Measurements from ENCODE around the gene AKT1S1. TPM values are rescaled to one million over a fixed set of nuclear protein-coding genes. Genes with fewer than 3 reads are reported as not detected.
"Not testable (repeated sequence)": the region's sequence is repeated elsewhere in the genome, so short reads cannot be mapped to it uniquely, and the experiment has no call there.

Gene AKT1S1
- total RNA-seq = 10 to 100 TPM; 56.0 to 82.8 (median 57.2) TPM
- 100 to 1,000 TPM in 1 of 3 donors, 10 to 100 TPM in 2; 48.0 to 103 (median 76.0) TPM for polyA plus RNA-seq
- long read RNA-seq, donor 1, transcript AKT1S1-207 (5 exons, 3,075 nt) = major isoform, 5 of 9 reads
- long read RNA-seq, donor 1, partial matches to known transcripts = 3 of 9 reads
- long read RNA-seq, donor 1, other reads (novel, unspliced or antisense) = 0 of 9 reads
- long read RNA-seq, donor 2, transcript AKT1S1-207 (5 exons, 3,075 nt) = major isoform, 6 of 20 reads
- long read RNA-seq, donor 2, partial matches to known transcripts = 9 of 20 reads
- long read RNA-seq, donor 2, other reads (novel, unspliced or antisense) = 3 of 20 reads

DNA sequence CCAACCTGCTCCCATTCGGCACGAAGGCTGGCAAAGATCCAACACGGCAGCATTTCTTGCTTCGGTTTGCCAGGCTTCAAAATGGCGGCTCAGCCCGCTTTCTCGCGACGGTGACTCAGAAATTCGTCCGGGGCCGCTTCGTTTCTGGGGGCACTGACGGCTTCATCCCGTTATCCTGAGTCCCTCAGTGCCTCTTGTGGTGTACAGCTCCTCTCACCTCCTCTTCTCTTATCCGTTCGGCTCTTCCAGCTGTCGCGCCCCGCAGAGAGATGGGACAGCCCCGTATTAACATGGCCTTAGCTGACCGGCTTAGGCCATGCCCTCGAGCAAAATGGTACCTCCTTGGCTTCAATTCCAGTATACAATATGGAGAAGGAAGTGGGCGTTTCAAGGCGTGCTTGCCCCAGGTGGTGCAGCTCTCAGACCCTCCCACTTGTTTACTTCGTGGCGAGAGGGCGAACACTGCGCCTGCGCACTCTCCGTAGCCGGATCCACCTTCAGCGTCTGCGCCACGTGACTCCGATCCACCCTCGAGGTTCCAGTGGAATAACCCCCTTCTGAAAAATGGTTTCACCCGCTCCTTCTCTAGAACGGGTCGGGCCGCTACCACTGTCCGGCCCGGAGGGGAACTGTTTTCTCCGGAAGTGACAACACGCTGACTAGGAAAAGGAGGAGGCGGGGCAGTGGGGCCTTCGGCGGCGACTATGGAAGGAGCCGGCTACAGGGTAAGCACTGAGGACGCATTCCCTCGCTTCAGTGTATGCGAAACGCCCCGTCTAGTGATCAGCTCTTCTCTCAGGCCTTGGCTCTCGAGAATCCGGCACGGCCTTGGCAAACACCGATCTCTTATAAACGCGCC is at the start of gene AKT1S1, which contains the start of gene TBC1D17:
Gene AKT1S1, minus strand, starts transcription at position 336 of the 859 bp plus-strand sequence. CDS start 4,060 bp downstream, outside the sequence.
Gene TBC1D17, plus strand, starts transcription at position 683 of the 859 bp plus-strand sequence. Its CDS starts 22 bp downstream, at position 705.
- intact Hi-C loops (cut with DNase I) = loop anchor here in 1 of 2 donors (5.0 kb wide), 1 partner anchor 380 kb away; the partner anchor contains the start of gene RPS11
- H3K4me1 ChIP-seq = peaks cover 35% of the 10 kb centered on the region
- no peaks in the 10 kb centered on the region for H3K27me3 ChIP-seq (ENCODE audit: insufficient read depth in 3 of 3, low read length in 2 of 3)
- DNase-seq = peak; percentile 98 to 100
- peak within 1 kb of the TSS; percentile 69 for H3K4me3 ChIP-seq
- H3K9me3 ChIP-seq = no peaks in the 10 kb centered on the region
- ATAC-seq = peak; percentile 80 to 87 (median 84)
- peaks cover 0 to 50% of the 10 kb centered on the region in 2 donors for H3K36me3 ChIP-seq (ENCODE audit: insufficient read depth in 1 of 2, low read depth in 1 of 2)
- 0 to 1% (median 0%) methylated on average over 61 of the region's 61 CpGs for WGBS, 3 donors
- peak within 1 kb of the TSS; percentile 92 for H3K27ac ChIP-seq
- TF ChIP-seq, protein P1, sequence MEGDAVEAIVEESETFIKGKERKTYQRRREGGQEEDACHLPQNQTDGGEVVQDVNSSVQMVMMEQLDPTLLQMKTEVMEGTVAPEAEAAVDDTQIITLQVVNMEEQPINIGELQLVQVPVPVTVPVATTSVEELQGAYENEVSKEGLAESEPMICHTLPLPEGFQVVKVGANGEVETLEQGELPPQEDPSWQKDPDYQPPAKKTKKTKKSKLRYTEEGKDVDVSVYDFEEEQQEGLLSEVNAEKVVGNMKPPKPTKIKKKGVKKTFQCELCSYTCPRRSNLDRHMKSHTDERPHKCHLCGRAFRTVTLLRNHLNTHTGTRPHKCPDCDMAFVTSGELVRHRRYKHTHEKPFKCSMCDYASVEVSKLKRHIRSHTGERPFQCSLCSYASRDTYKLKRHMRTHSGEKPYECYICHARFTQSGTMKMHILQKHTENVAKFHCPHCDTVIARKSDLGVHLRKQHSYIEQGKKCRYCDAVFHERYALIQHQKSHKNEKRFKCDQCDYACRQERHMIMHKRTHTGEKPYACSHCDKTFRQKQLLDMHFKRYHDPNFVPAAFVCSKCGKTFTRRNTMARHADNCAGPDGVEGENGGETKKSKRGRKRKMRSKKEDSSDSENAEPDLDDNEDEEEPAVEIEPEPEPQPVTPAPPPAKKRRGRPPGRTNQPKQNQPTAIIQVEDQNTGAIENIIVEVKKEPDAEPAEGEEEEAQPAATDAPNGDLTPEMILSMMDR (IDR thresholded peaks at IDR 0.05) = no peak

DNA sequence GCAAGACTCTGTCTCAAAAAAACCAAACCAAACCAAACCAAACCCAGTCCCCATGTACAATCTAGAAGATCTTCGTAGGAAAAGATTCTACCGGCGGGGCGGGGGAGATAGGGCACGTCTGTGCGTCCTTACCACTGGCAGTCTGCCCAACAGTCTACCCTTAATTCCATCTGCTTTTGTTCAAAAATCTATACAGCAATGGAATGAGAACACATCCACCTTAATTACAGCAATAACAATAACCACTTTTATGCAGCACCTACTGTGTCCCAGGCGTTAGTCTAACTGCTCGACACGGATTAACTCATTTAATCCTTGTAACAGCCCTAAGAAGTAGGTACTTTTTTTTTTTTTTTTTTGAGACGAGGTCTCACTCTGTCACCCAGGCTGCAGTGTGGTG is 49.4 kb upstream of the AKT1S1 start:
- Histone ChIP-seq H3K27ac (no peak overlapping the region), H3K27me3 (ENCODE audit: insufficient read depth in 3 of 3, low read length in 2 of 3) (no peaks in the 10 kb centered on the region), H3K4me1 (peaks cover 30% of the 10 kb centered on the region), H3K36me3 (ENCODE audit: insufficient read depth in 1 of 2, low read depth in 1 of 2) (peaks cover 0 to 59% of the 10 kb centered on the region in 2 donors), H3K9me3 (no peaks in the 10 kb centered on the region), H3K4me3 (no peak overlapping the region)
- intact Hi-C loops (cut with DNase I) = loop anchor here in 1 of 2 donors (5.0 kb wide), 1 partner anchor 34 kb away; no protein-coding TSS in a partner anchor
- no peak for DNase-seq
- no peak for ATAC-seq
- WGBS, 3 donors = 87 to 93% (median 88%) methylated on average over 10 of the region's 10 CpGs
- TF ChIP-seq, protein P1 (IDR thresholded peaks at IDR 0.05) = no peak

DNA sequence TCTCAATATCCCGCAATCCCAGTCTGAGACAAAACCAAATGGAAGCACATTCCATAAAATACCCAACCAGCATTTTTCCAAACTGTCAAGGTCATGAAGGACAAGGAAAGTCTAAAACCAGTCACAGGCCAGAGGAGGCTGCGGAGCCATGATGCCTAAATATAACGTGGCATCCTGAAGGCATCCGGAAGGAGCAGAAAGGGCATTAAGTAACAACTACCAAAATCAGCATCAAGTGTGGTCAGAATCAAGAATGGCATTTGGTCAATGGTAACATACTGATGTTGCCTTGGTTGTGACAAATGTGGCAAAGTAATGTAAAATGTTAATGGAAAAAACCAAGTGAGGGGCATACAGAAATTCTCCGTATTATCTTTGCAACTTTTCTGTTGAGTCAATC is 48.3 kb upstream of the AKT1S1 start:
- Histone ChIP-seq H3K9me3 (no peaks in the 10 kb centered on the region), H3K27me3 (ENCODE audit: insufficient read depth in 3 of 3, low read length in 2 of 3) (no peaks in the 10 kb centered on the region), H3K4me3 (no peak overlapping the region), H3K27ac (no peak overlapping the region), H3K4me1 (peaks cover 30% of the 10 kb centered on the region), H3K36me3 (ENCODE audit: insufficient read depth in 1 of 2, low read depth in 1 of 2) (peaks cover 0 to 56% of the 10 kb centered on the region in 2 donors)
- intact Hi-C loops (cut with DNase I) = loop anchor here in 1 of 2 donors (5.0 kb wide), 1 partner anchor 33 kb away; no protein-coding TSS in a partner anchor
- ATAC-seq (no peak), DNase-seq (no peak)
- TF ChIP-seq, protein P1 (IDR thresholded peaks at IDR 0.05) = no peak
- 76 to 91% (median 84%) methylated on average over 5 of the region's 5 CpGs for WGBS, 3 donors

DNA sequence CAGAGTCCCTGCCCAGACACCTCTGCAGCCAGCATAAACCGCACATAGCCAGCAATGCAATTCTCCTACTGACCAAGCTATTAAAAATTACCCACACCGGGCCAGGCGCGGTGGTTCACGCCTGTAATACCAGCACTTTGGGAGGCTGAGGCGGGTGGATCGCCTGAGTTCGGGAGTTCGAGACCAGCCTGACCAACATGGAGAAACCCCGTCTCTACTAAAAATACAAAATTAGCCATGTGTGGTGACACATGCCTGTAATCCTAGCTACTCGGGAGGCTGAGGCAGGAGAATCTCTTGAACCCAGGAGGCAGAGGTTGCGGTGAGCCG is 47.7 kb upstream of the AKT1S1 start:
- not testable (repeated sequence) for ATAC-seq; DNase-seq; H3K4me3 ChIP-seq; H3K27me3 ChIP-seq (ENCODE audit: insufficient read depth in 3 of 3, low read length in 2 of 3); H3K27ac ChIP-seq; H3K9me3 ChIP-seq
- 78 to 85% (median 79%) methylated on average over 13 of the region's 13 CpGs for WGBS, 3 donors
- Histone ChIP-seq H3K4me1 (peaks cover 30% of the 10 kb centered on the region), H3K36me3 (ENCODE audit: insufficient read depth in 1 of 2, low read depth in 1 of 2) (peaks cover 0 to 57% of the 10 kb centered on the region in 2 donors)
- intact Hi-C loops (cut with DNase I) = loop anchor here in 1 of 2 donors (5.0 kb wide), 1 partner anchor 33 kb away; no protein-coding TSS in a partner anchor

All from psoas muscle (tissue), 8 donors.